Measurements from ENCODE around the gene ST14. TPM values are rescaled to one million over a fixed set of nuclear protein-coding genes. Genes with fewer than 3 reads are reported as not detected.
A peak's percentile ranks its signal among the peaks of the same experiment; 100 is the strongest.

The ST14 gene
- total RNA-seq, 1 experiment from 2014 or later = 33.9 TPM

- H3K4me3 Mint-ChIP-seq = no peak overlapping the region
- TF ChIP-seq MYBL2 (CRISPR knock-in tag; IDR thresholded peaks at IDR 0.05) (no peak), NFE2L1 (CRISPR knock-in tag; IDR thresholded peaks at IDR 0.05) (no peak), SOX15 (CRISPR knock-in tag; IDR thresholded peaks at IDR 0.05) (no peak), NFYB (CRISPR knock-in tag; conservative IDR thresholded peaks at IDR 0.05; ENCODE audit: low read depth) (no peak), ZNF219 (CRISPR knock-in tag; IDR thresholded peaks at IDR 0.05; ENCODE audit: borderline replicate concordance) (no peak), ZNF416 (CRISPR knock-in tag; IDR thresholded peaks at IDR 0.05) (no peak), GTF2I (CRISPR knock-in tag; conservative IDR thresholded peaks at IDR 0.05) (no peak), TEAD4 (CRISPR knock-in tag; IDR thresholded peaks at IDR 0.05) (no peak), CDX4 (CRISPR knock-in tag; IDR thresholded peaks at IDR 0.05; ENCODE audit: borderline replicate concordance) (no peak), MXD4 (CRISPR knock-in tag; IDR thresholded peaks at IDR 0.05; ENCODE audit: borderline replicate concordance) (no peak), ZNF317 (CRISPR knock-in tag; IDR thresholded peaks at IDR 0.05; ENCODE audit: borderline replicate concordance, low read depth) (no peak), PREB (CRISPR knock-in tag; IDR thresholded peaks at IDR 0.05; ENCODE audit: borderline replicate concordance) (no peak), GABPB1 (CRISPR knock-in tag; IDR thresholded peaks at IDR 0.05) (no peak), ZNF281 (CRISPR knock-in tag; IDR thresholded peaks at IDR 0.05) (no peak), USF2 (CRISPR knock-in tag; IDR thresholded peaks at IDR 0.05) (no peak), E2F1 (CRISPR knock-in tag; IDR thresholded peaks at IDR 0.05) (no peak), FOXK1 (CRISPR knock-in tag; IDR thresholded peaks at IDR 0.05) (no peak), ESRRA (CRISPR knock-in tag; IDR thresholded peaks at IDR 0.05; ENCODE audit: borderline replicate concordance) (no peak), EMX1 (CRISPR knock-in tag; IDR thresholded peaks at IDR 0.05) (no peak)
- no peak for DNase-seq (ENCODE audit: low spot score)
- peak overlapping the region; percentile 48; the same call in 1 of the 2 replicates for H3K27ac Mint-ChIP-seq
- H3K36me3 Mint-ChIP-seq = peaks cover 67% of the 10 kb centered on the region
- POLR2A ChIA-PET = no interaction called here
- H3K9me3 Mint-ChIP-seq = no peaks in the 10 kb centered on the region
- H3K27me3 Mint-ChIP-seq (ENCODE audit: low read depth) = no peaks in the 10 kb centered on the region
- ATAC-seq = no peak
- CTCF ChIA-PET = interaction anchor here (1.0 to 1.5 kb wide), 2 partner anchors 9 to 23 kb away, joined by 3 to 10 read pairs; no protein-coding TSS in a partner anchor
- peaks cover 14% of the 10 kb centered on the region for H3K4me1 Mint-ChIP-seq
Measured at GRCh38 chr11:130123414-130124040, 36.1 kb upstream of the ST14 start.

- Mint-ChIP-seq H3K36me3 (peaks cover 72% of the 10 kb centered on the region), H3K27me3 (ENCODE audit: low read depth) (no peaks in the 10 kb centered on the region), H3K4me3 (no peak overlapping the region), H3K9me3 (no peaks in the 10 kb centered on the region), H3K4me1 (peaks cover 14% of the 10 kb centered on the region), H3K27ac (peak overlapping the region; percentile 48; the same call in 1 of the 2 replicates)
- no peak for ATAC-seq
- TF ChIP-seq STAT6 (CRISPR knock-in tag; conservative IDR thresholded peaks at IDR 0.05; ENCODE audit: low read depth) (no peak), GABPB1 (CRISPR knock-in tag; IDR thresholded peaks at IDR 0.05) (peak; percentile 91)
- DNase-seq (ENCODE audit: low spot score) = no peak
- CTCF ChIA-PET = interaction anchor here (1.5 kb wide), 1 partner anchor 8 kb away, joined by 10 read pairs; no protein-coding TSS in a partner anchor
- POLR2A ChIA-PET = no interaction called here
Measured at GRCh38 chr11:130124096-130124495, 35.5 kb upstream of the ST14 start.
